T-helper 2 cell (primary cell): ENCODE measurements around the gene TNNT1.
"Not testable (repeated sequence)": the region's sequence is repeated elsewhere in the genome, so short reads cannot be mapped to it uniquely, and the experiment has no call there.

ENCODE experiments used
- DNase-seq, 5 experiments: peaks; one replicate each; pipeline versions ENCODE4 v3.0.0 to v3.0.0-alpha.2; 2012 to 2022

The TNNT1 gene

GRCh38 chr19:55107252-55107651 is 41.8 kb downstream of the TNNT1 start:
- DNase-seq, result not testable (repeated sequence)

GRCh38 chr19:55106591-55106990 is 42.4 kb downstream of the TNNT1 start:
- no peak for DNase-seq

GRCh38 chr19:55105237-55105636 is 43.8 kb downstream of the TNNT1 start:
- no peak for DNase-seq

- DNase-seq, result no peak
Observed at GRCh38 chr19:55103190-55103589, 45.8 kb downstream of the TNNT1 start.

- DNase-seq, result no peak
Observed at GRCh38 chr19:55101261-55101660, 47.7 kb downstream of the TNNT1 start.

- no peak for DNase-seq
Observed at GRCh38 chr19:55099557-55100506, 49.2 kb downstream of the TNNT1 start.

- DNase-seq, result no peak
Observed at GRCh38 chr19:55098716-55099556, 50.1 kb downstream of the TNNT1 start.

- no peak for DNase-seq
Observed at GRCh38 chr19:55097864-55098715, 50.9 kb downstream of the TNNT1 start.

GRCh38 chr19:55096061-55096701 is 52.8 kb downstream of the TNNT1 start:
- DNase-seq, result no peak

- DNase-seq, result no peak
Observed at GRCh38 chr19:55095260-55096060, 53.5 kb downstream of the TNNT1 start.

- DNase-seq, result no peak
Observed at GRCh38 chr19:55094456-55095259, 54.3 kb downstream of the TNNT1 start.

- no peak for DNase-seq
Observed at GRCh38 chr19:55092423-55093318, 56.3 kb downstream of the TNNT1 start.

GRCh38 chr19:55091955-55092354 is 57.1 kb downstream of the TNNT1 start:
- DNase-seq, result no peak

GRCh38 chr19:55091126-55091910 is 57.7 kb downstream of the TNNT1 start:
- no peak for DNase-seq

- DNase-seq, result no peak
Observed at GRCh38 chr19:55090564-55090963, 58.4 kb downstream of the TNNT1 start.

GRCh38 chr19:55089342-55089944 is 59.6 kb downstream of the TNNT1 start:
- no peak for DNase-seq

- DNase-seq, result peak; percentile 49 to 72 (median 65)
Observed at GRCh38 chr19:55088543-55089341, 60.3 kb downstream of the TNNT1 start.
